HG03039 (cell line): Measurements from ENCODE around the gene HDLBP.

ENCODE experiments used
- ATAC-seq: cut with Tn5 transposase; IDR thresholded peaks from one replicate; pipeline ENCODE4 v1.9.1; 2021; ENCODE audit warnings: mild to moderate bottlenecking, moderate library complexity; ENCODE audit not compliant: unreplicated experiment

Gene HDLBP

GRCh38 chr2:241182531-241183133 lies 132.8 kb downstream of the HDLBP start:
- no peak for ATAC-seq

- no peak for ATAC-seq
These were observed 133.3 kb downstream of the HDLBP start for GRCh38 chr2:241182126-241182525.

- ATAC-seq: no peak
These were observed 135.0 kb downstream of the HDLBP start for GRCh38 chr2:241180495-241180894.

DNA sequence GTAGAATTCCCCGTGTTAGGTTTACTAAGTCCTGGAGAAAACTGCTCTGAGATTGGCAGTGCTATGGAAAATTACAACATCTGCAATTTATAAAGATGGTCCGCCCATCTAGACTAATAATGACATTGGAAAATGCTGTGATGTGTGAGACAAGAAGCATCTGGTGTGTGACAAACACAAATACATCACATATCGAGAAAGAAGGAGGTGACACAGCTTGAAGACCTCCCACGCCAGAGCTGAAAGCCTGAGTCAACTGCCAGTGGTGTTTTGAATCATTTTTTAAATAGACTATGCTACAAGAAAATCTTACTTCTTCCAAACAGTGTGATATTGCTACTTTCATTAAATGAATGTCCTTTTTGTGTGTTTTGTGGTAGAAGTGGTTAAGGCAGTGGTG lies 135.6 kb downstream of the HDLBP start:
- ATAC-seq: no peak

- no peak for ATAC-seq
These were observed 136.5 kb downstream of the HDLBP start for GRCh38 chr2:241178961-241179360.

- no peak for ATAC-seq
These were observed 137.7 kb downstream of the HDLBP start for GRCh38 chr2:241177526-241178334.
